ENCODE results near the gene ADAMTS10. TPM values are rescaled to one million over a fixed set of nuclear protein-coding genes. Genes with fewer than 3 reads are reported as not detected.

The ADAMTS10 gene
- total RNA-seq, 2 donors from 2014 or later: 164 to 214 TPM

DNA sequence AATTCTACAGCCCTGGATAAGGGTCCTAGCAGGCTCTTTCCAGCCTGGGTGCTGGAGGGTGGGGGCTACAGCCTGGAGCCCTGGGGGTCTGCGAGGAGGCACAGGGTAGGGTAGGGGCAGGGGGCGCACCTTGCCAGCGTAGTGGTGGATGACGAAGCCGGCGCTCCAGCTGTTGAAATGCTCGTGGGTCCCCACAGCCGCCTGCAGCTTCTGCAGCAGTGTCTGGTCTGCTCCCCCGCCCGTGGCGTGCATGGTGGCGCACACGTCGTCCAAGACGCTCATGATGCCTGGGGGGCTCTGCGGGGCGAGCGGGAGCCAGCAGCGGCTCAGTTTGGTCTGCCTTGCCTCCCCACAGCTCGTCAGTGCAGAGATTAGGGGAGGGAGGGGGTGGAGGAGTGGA is 66.3 kb downstream of the ADAMTS10 start:
- H3K4me3 ChIP-seq: no peak overlapping the region
- H3K27me3 ChIP-seq (replicated peaks; ENCODE audit: insufficient read depth): no peaks in the 10 kb centered on the region
- H3K36me3 ChIP-seq: no peaks in the 10 kb centered on the region
- DNase-seq (ENCODE audit: low spot score): no peak
- H3K4me1 ChIP-seq (ENCODE audit: control insufficient read depth in 1 of 2, low read depth in 2 of 2): no peaks in the 10 kb centered on the region
- H3K27ac ChIP-seq: no peak overlapping the region
- TF ChIP-seq, protein P1, sequence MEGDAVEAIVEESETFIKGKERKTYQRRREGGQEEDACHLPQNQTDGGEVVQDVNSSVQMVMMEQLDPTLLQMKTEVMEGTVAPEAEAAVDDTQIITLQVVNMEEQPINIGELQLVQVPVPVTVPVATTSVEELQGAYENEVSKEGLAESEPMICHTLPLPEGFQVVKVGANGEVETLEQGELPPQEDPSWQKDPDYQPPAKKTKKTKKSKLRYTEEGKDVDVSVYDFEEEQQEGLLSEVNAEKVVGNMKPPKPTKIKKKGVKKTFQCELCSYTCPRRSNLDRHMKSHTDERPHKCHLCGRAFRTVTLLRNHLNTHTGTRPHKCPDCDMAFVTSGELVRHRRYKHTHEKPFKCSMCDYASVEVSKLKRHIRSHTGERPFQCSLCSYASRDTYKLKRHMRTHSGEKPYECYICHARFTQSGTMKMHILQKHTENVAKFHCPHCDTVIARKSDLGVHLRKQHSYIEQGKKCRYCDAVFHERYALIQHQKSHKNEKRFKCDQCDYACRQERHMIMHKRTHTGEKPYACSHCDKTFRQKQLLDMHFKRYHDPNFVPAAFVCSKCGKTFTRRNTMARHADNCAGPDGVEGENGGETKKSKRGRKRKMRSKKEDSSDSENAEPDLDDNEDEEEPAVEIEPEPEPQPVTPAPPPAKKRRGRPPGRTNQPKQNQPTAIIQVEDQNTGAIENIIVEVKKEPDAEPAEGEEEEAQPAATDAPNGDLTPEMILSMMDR (IDR thresholded peaks at IDR 0.05): no peak
- ATAC-seq (ENCODE audit: insufficient number of reproducible peaks, low FRiP score, low read depth): no peak
- no peaks in the 10 kb centered on the region for H3K9me3 ChIP-seq

DNA sequence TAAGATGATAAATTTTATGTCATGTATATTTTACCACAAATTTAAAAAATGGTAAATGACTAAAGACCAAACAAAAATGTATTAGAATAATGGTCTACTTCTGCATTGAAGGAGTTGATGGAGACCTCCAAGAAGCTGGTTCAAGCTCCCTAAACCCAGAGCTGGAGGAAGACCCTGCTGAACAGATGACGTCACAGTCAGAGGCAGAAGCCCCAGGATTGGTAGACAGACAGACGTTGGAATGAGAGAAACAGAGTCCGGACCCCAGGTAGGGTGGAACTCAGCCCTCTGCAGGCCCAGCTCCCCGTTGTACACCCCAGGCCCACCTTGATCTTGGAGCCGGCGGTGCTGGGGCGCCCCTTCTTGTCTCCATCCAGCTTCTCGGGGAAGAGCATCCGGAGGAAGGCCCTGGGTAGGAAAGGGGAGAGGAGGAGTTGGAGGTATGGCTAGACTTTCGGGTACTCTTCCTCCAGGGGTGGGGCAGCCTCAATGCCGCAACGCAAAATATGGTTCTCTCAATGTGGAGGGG is 70.8 kb downstream of the ADAMTS10 start:
- ATAC-seq (ENCODE audit: insufficient number of reproducible peaks, low FRiP score, low read depth): no peak
- H3K4me1 ChIP-seq (ENCODE audit: control insufficient read depth in 1 of 2, low read depth in 2 of 2): no peaks in the 10 kb centered on the region
- no peaks in the 10 kb centered on the region for H3K9me3 ChIP-seq
- H3K27me3 ChIP-seq (replicated peaks; ENCODE audit: insufficient read depth): no peaks in the 10 kb centered on the region
- H3K27ac ChIP-seq: no peak overlapping the region
- TF ChIP-seq, protein P1 (IDR thresholded peaks at IDR 0.05): no peak
- no peaks in the 10 kb centered on the region for H3K36me3 ChIP-seq
- no peak overlapping the region for H3K4me3 ChIP-seq
- no peak for DNase-seq (ENCODE audit: low spot score)

DNA sequence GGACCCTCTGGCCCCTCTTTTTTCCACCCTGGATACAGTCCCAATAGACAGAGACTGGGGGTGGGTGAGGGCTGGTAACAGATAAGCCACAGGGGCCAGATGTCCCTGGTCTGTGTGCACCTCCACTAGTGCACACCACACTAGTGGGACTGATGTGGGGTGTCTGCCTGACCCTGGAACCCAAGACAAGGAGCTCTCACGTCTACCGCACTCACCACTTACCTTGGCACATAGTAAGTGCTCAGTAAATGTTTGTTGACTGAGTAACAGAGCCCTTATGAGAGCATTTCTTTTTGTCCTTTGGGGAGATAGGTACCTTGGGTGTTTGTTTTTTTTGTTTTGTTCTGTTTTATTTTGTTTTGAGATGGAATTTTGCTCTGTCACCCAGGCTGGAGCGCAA is 73.4 kb downstream of the ADAMTS10 start:
- Histone ChIP-seq H3K36me3 (no peaks in the 10 kb centered on the region), H3K4me1 (ENCODE audit: control insufficient read depth in 1 of 2, low read depth in 2 of 2) (no peaks in the 10 kb centered on the region), H3K9me3 (no peaks in the 10 kb centered on the region), H3K4me3 (no peak overlapping the region), H3K27ac (no peak overlapping the region), H3K27me3 (replicated peaks; ENCODE audit: insufficient read depth) (no peaks in the 10 kb centered on the region)
- ATAC-seq (ENCODE audit: insufficient number of reproducible peaks, low FRiP score, low read depth) (no peak), DNase-seq (ENCODE audit: low spot score) (no peak)
- TF ChIP-seq, protein P1 (IDR thresholded peaks at IDR 0.05): no peak

DNA sequence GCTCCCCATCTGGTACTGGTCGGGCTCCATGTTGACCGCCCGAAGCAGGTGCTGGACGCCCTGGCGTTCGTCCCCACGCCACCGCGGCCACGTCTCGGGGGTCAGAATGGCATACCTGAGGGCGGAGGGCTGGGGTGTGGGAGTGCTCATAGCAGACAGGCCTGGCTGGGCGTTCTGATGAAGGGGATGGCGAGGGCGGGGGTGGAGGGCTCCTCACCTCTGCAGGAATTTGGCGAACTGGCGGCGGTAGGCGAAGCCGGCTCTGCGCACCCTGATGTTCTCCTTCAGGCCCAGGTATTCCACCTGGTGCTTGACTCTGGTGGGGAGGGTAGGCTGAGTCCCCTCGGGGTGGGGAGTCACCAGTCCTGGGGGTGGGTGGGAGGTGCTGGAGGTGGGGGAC is 74.2 kb downstream of the ADAMTS10 start:
- ATAC-seq (ENCODE audit: insufficient number of reproducible peaks, low FRiP score, low read depth): no peak
- no peaks in the 10 kb centered on the region for H3K4me1 ChIP-seq (ENCODE audit: control insufficient read depth in 1 of 2, low read depth in 2 of 2)
- TF ChIP-seq, protein P1 (IDR thresholded peaks at IDR 0.05): no peak
- no peaks in the 10 kb centered on the region for H3K9me3 ChIP-seq
- no peak for DNase-seq (ENCODE audit: low spot score)
- no peak overlapping the region for H3K4me3 ChIP-seq
- H3K27ac ChIP-seq: no peak overlapping the region
- H3K27me3 ChIP-seq (replicated peaks; ENCODE audit: insufficient read depth): no peaks in the 10 kb centered on the region
- no peaks in the 10 kb centered on the region for H3K36me3 ChIP-seq

DNA sequence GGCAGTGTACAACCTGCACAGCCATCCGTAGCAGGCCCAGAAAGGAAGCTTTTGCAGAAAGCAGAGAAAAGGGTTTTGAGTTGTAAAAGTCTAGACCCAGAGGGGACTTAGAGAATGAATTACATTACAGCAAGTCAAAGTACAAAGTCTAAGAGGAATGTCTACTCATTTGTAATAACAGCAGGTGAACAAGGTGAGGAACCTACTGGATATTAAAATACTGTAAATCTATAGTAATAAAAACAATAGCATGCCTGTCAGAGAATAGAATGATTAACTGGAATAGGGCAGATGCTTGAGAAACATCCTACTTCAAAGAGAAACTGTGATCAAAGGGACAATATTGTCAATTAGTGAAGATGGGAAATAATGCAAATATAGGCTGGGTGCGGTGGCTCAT is 78.3 kb downstream of the ADAMTS10 start:
- ATAC-seq (ENCODE audit: insufficient number of reproducible peaks, low FRiP score, low read depth) (no peak), DNase-seq (ENCODE audit: low spot score) (no peak)
- TF ChIP-seq, protein P1 (IDR thresholded peaks at IDR 0.05): no peak
- Histone ChIP-seq H3K27me3 (replicated peaks; ENCODE audit: insufficient read depth) (no peaks in the 10 kb centered on the region), H3K27ac (no peak overlapping the region), H3K4me3 (no peak overlapping the region), H3K36me3 (no peaks in the 10 kb centered on the region), H3K4me1 (ENCODE audit: control insufficient read depth in 1 of 2, low read depth in 2 of 2) (no peaks in the 10 kb centered on the region), H3K9me3 (no peaks in the 10 kb centered on the region)

All from thoracic aorta (tissue), 2 donors.